ENCODE results near the gene ETDA. TPM values are rescaled to one million over a fixed set of nuclear protein-coding genes. Genes with fewer than 3 reads are reported as not detected.

Gene ETDA
- total and polyA plus RNA-seq, 2 donors (not counting 1 experiment from before 2014, with no cell fraction given) = not detected

DNA sequence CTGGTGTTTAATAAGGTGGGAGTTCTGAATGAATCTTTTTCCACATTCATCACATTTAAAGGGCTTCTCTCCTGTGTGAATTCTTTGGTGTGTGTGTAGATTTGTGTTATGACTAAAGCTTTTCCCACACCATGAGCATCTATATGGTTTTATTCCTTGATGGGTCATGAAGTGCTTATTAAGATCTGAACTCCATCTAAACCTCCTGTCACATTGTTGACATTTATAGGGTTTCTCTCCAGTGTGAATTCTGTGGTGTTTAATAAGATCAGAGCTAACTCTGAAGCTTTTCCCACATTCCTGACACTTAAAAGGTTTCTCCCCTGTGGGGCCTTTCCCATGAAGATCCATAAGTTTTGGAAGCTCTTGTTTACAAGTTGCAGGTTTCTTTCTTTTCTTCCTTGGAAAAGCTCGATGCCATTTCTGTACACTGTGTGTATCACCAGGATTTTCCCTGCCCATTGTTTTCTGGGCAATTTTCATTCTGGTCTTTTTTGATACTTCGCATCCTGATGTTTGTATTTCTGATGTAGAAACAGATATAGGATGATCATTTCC, 35.5 kb downstream of the ETDA start:
- no peak overlapping the region for H3K4me3 ChIP-seq (replicated peaks in 1 of 4; ENCODE audit: control extremely low read depth in 1 of 4, insufficient read depth in 1 of 4, low read depth in 3 of 4, low read length in 4 of 4)
- no peaks in the 10 kb centered on the region for H3K36me3 ChIP-seq (ENCODE audit: control insufficient read depth, insufficient read depth, low read length)
- H3K9ac ChIP-seq (ENCODE audit: insufficient read depth, low read length) = no peak overlapping the region
- H3K4me2 ChIP-seq (ENCODE audit: extremely low read depth, insufficient read depth, low read length) = no peak overlapping the region
- H3K27me3 ChIP-seq (ENCODE audit: control insufficient read depth, insufficient read depth, low read length) = no peaks in the 10 kb centered on the region
- H3K4me1 ChIP-seq (ENCODE audit: control insufficient read depth, extremely low read depth, insufficient read depth, low read length) = no peaks in the 10 kb centered on the region
- H3K27ac ChIP-seq (ENCODE audit: insufficient read depth, low read length) = no peak overlapping the region
- TF ChIP-seq, protein P1, sequence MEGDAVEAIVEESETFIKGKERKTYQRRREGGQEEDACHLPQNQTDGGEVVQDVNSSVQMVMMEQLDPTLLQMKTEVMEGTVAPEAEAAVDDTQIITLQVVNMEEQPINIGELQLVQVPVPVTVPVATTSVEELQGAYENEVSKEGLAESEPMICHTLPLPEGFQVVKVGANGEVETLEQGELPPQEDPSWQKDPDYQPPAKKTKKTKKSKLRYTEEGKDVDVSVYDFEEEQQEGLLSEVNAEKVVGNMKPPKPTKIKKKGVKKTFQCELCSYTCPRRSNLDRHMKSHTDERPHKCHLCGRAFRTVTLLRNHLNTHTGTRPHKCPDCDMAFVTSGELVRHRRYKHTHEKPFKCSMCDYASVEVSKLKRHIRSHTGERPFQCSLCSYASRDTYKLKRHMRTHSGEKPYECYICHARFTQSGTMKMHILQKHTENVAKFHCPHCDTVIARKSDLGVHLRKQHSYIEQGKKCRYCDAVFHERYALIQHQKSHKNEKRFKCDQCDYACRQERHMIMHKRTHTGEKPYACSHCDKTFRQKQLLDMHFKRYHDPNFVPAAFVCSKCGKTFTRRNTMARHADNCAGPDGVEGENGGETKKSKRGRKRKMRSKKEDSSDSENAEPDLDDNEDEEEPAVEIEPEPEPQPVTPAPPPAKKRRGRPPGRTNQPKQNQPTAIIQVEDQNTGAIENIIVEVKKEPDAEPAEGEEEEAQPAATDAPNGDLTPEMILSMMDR (conservative IDR thresholded peaks at IDR 0.05 in 1 of 2, IDR thresholded peaks at IDR 0.05 in 1 of 2; ENCODE audit: low read depth in 1 of 2, low read length in 2 of 2) = no peak
- TF ChIP-seq EZH2 (IDR thresholded peaks at IDR 0.05; ENCODE audit: low read length, missing control alignments) = no peak
- DNase-seq (ENCODE audit: low read depth in 2 of 2) = peak in 1 of 2 donors; percentile 1
- H2AFZ ChIP-seq (ENCODE audit: low read length) = no peak overlapping the region
- H3K79me2 ChIP-seq (ENCODE audit: control insufficient read depth, insufficient read depth, low read length) = no peaks in the 10 kb centered on the region
- H4K20me1 ChIP-seq (ENCODE audit: control insufficient read depth, extremely low read depth, insufficient read depth, low read length) = no peaks in the 10 kb centered on the region
- H3K9me3 ChIP-seq (ENCODE audit: control insufficient read depth, insufficient read depth, low read depth, low read length) = no peaks in the 10 kb centered on the region

DNA sequence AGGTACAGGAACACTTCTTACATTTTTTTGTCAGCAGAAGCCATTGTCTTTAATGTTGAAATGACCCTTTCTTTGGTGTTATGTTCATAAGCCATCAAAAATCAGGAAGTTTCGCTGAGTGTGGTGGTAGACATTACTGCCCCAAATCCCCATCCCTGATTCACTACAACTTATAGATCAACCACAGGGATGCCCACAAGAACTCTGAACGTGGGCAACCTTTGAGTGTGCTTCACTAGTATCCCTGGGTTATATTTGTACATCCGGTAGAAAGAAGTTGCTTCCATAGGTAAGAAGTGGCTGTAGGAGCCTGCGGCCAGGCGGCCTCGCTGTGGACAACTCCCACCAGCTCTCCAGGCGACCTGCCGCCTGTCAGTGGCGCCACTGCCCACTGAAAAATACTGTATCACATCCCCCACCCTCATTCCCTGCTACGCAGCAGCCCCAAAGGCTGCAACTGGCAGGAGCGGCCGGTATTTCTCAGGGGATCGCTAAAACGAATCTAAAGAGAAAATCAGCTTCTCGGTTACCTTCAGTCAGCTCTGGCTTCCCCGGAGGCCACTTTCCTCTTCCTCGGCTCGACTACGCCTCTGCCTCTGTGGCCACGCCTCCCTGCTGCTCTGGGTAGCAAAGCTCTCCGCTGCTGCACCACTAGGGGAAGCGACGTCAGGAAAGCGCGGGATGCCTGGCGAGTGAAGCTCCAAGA, 43.5 kb downstream of the ETDA start:
- H3K4me3 ChIP-seq (replicated peaks in 1 of 4; ENCODE audit: control extremely low read depth in 1 of 4, insufficient read depth in 1 of 4, low read depth in 3 of 4, low read length in 4 of 4) = peak overlapping the region in 3 of 4 experiments; percentile 26 to 56 (median 40)
- H3K4me1 ChIP-seq (ENCODE audit: control insufficient read depth, extremely low read depth, insufficient read depth, low read length) = no peaks in the 10 kb centered on the region
- peak overlapping the region; percentile 51 for H3K4me2 ChIP-seq (ENCODE audit: extremely low read depth, insufficient read depth, low read length)
- no peaks in the 10 kb centered on the region for H3K79me2 ChIP-seq (ENCODE audit: control insufficient read depth, insufficient read depth, low read length)
- no peak overlapping the region for H3K9ac ChIP-seq (ENCODE audit: insufficient read depth, low read length)
- no peak overlapping the region for H2AFZ ChIP-seq (ENCODE audit: low read length)
- H4K20me1 ChIP-seq (ENCODE audit: control insufficient read depth, extremely low read depth, insufficient read depth, low read length) = no peaks in the 10 kb centered on the region
- peak; percentile 51 to 53 for DNase-seq (ENCODE audit: low read depth in 2 of 2)
- TF ChIP-seq, protein P1 (conservative IDR thresholded peaks at IDR 0.05 in 1 of 2, IDR thresholded peaks at IDR 0.05 in 1 of 2; ENCODE audit: low read depth in 1 of 2, low read length in 2 of 2) = peak; percentile 12 to 46
- no peak for TF ChIP-seq EZH2 (IDR thresholded peaks at IDR 0.05; ENCODE audit: low read length, missing control alignments)
- no peaks in the 10 kb centered on the region for H3K36me3 ChIP-seq (ENCODE audit: control insufficient read depth, insufficient read depth, low read length)
- no peaks in the 10 kb centered on the region for H3K27me3 ChIP-seq (ENCODE audit: control insufficient read depth, insufficient read depth, low read length)
- no peaks in the 10 kb centered on the region for H3K9me3 ChIP-seq (ENCODE audit: control insufficient read depth, insufficient read depth, low read depth, low read length)
- H3K27ac ChIP-seq (ENCODE audit: insufficient read depth, low read length) = no peak overlapping the region

DNA sequence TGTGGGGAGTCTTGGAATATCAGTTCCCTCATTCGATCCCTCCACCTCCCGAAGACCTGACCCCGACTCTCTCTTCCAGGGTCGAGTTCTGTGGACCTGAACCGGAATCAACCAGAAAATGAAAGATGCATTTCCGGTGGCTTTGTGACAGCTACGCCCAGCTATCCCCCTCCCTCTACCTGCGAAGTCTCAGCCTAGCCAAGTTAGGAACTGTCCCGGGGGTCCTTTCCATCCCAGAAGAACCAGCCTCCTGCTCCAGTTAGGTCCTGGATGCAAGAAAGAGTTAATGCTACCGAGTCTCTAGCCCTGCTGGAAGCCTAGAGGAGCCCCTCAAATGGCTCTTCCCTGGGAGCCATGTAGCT, 44.1 kb downstream of the ETDA start:
- TF ChIP-seq EZH2 (IDR thresholded peaks at IDR 0.05; ENCODE audit: low read length, missing control alignments) = no peak
- TF ChIP-seq, protein P1 (conservative IDR thresholded peaks at IDR 0.05 in 1 of 2, IDR thresholded peaks at IDR 0.05 in 1 of 2; ENCODE audit: low read depth in 1 of 2, low read length in 2 of 2) = no peak
- Histone ChIP-seq H3K9ac (ENCODE audit: insufficient read depth, low read length) (no peak overlapping the region), H3K4me2 (ENCODE audit: extremely low read depth, insufficient read depth, low read length) (peak overlapping the region; percentile 51), H3K9me3 (ENCODE audit: control insufficient read depth, insufficient read depth, low read depth, low read length) (no peaks in the 10 kb centered on the region), H3K4me3 (replicated peaks in 1 of 4; ENCODE audit: control extremely low read depth in 1 of 4, insufficient read depth in 1 of 4, low read depth in 3 of 4, low read length in 4 of 4) (peak overlapping the region in 2 of 4 experiments; percentile 40 to 56), H3K27me3 (ENCODE audit: control insufficient read depth, insufficient read depth, low read length) (no peaks in the 10 kb centered on the region), H2AFZ (ENCODE audit: low read length) (no peak overlapping the region), H3K36me3 (ENCODE audit: control insufficient read depth, insufficient read depth, low read length) (no peaks in the 10 kb centered on the region), H3K4me1 (ENCODE audit: control insufficient read depth, extremely low read depth, insufficient read depth, low read length) (no peaks in the 10 kb centered on the region), H3K27ac (ENCODE audit: insufficient read depth, low read length) (no peak overlapping the region), H4K20me1 (ENCODE audit: control insufficient read depth, extremely low read depth, insufficient read depth, low read length) (no peaks in the 10 kb centered on the region), H3K79me2 (ENCODE audit: control insufficient read depth, insufficient read depth, low read length) (no peaks in the 10 kb centered on the region)
- DNase-seq (ENCODE audit: low read depth in 2 of 2) = no peak
